HG02623 (cell line): ENCODE results near the gene ADAMTSL1.
A peak's percentile ranks its signal among the peaks of the same experiment; 100 is the strongest.

Source experiments
- ATAC-seq: cut with Tn5 transposase; IDR thresholded peaks from one replicate; pipeline ENCODE4 v1.9.1; 2021; ENCODE audit warnings: moderate library complexity; ENCODE audit not compliant: unreplicated experiment

Gene ADAMTSL1, protein sequence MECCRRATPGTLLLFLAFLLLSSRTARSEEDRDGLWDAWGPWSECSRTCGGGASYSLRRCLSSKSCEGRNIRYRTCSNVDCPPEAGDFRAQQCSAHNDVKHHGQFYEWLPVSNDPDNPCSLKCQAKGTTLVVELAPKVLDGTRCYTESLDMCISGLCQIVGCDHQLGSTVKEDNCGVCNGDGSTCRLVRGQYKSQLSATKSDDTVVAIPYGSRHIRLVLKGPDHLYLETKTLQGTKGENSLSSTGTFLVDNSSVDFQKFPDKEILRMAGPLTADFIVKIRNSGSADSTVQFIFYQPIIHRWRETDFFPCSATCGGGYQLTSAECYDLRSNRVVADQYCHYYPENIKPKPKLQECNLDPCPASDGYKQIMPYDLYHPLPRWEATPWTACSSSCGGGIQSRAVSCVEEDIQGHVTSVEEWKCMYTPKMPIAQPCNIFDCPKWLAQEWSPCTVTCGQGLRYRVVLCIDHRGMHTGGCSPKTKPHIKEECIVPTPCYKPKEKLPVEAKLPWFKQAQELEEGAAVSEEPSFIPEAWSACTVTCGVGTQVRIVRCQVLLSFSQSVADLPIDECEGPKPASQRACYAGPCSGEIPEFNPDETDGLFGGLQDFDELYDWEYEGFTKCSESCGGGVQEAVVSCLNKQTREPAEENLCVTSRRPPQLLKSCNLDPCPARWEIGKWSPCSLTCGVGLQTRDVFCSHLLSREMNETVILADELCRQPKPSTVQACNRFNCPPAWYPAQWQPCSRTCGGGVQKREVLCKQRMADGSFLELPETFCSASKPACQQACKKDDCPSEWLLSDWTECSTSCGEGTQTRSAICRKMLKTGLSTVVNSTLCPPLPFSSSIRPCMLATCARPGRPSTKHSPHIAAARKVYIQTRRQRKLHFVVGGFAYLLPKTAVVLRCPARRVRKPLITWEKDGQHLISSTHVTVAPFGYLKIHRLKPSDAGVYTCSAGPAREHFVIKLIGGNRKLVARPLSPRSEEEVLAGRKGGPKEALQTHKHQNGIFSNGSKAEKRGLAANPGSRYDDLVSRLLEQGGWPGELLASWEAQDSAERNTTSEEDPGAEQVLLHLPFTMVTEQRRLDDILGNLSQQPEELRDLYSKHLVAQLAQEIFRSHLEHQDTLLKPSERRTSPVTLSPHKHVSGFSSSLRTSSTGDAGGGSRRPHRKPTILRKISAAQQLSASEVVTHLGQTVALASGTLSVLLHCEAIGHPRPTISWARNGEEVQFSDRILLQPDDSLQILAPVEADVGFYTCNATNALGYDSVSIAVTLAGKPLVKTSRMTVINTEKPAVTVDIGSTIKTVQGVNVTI (N-terminal part only)

DNA sequence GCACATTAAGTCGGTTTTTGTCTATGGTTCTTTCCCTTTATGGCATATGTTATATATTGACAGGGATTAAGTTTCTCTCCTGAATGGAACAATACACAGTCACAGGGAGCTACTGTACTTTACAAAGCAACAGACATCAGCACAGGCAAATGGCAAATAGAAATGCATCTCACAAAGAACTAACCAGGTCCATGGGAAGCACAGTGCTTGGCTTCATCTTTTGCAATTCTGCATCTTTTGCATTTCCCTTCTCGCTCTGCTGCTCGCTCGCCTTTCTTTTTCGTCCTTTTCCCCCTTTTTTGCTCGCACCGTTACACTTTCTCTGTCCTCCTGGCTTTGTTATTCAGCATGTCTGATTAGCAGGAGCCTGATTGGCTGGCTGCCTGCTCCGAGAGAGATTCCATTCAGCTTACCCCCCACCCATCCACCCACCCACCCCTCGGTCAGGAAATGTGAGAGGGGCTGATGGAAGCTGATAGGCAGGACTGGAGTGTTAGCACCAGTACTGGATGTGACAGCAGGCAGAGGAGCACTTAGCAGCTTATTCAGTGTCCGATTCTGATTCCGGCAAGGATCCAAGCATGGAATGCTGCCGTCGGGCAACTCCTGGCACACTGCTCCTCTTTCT is at the start of gene ADAMTSL1:
Gene ADAMTSL1, plus strand, starts transcription at position 502 of the 628 bp plus-strand sequence. Its CDS starts 80 bp downstream, at position 582.
- no peak for ATAC-seq

DNA sequence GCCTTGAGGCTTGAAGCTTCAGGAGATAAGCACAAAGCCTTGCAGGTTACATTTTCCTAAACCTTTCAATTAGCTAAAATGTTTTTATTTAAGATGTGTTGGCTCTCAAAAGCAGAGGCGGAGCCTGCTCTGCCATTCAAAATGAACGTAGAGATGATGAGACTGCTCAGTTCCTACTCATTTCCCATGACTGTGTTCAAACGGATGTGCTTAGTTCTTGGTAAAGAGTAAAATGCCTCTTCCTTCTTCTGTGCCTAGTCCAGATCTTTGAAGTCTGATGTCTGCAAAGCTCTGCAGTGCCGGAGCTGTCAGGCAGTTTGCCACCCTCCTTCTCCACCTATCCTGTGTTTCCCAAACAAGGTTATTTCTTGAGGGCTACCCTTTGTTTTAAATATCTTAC is 46.3 kb upstream of the ADAMTSL1 start:
- ATAC-seq: no peak

DNA sequence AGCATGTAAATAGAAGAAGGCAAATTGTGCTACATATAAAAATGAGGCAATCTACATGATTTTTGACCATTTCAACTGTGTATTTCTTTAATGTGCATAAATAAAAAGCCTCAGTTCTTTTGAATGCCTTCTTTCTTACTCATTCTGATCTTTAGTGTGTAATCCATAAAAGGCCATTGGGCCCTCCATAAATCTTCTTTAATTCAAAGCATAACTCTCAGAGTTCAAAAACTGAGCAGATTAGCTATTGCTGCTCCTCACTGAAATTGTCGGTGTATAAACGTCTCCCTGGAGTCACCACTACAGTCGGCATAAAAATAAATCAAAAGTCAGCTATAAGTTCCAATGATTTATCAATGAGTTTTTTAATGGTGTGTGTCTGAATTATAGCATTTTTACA is 45.3 kb upstream of the ADAMTSL1 start:
- no peak for ATAC-seq

- no peak for ATAC-seq
Measured at GRCh38 chr9:18429070-18429469, 44.9 kb upstream of the ADAMTSL1 start.

DNA sequence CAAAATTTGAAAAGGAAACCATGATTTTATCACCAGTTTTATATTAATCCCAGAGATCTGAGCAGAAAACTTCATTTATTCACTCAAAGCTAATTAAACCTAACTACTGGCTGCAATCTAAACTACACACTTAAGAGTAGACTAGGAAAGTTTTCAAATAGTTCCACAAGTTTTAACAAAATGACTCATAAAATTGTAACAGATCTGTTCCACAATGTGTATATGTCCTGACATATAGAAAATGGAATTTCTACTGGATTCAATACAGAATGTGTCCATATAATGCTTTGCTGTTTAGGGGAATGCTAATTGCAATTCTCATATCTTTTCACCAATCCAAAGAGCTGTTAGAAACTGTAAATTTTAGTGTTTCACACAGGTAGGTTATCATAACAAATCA is 40.3 kb upstream of the ADAMTSL1 start:
- ATAC-seq: no peak

GRCh38 chr9:18437315-18438201 is 36.4 kb upstream of the ADAMTSL1 start:
- ATAC-seq: no peak

- ATAC-seq: no peak
Measured at GRCh38 chr9:18438300-18438925, 35.5 kb upstream of the ADAMTSL1 start.

GRCh38 chr9:18438951-18439350 is 35.0 kb upstream of the ADAMTSL1 start:
- ATAC-seq: no peak

GRCh38 chr9:18441261-18441660 is 32.7 kb upstream of the ADAMTSL1 start:
- no peak for ATAC-seq

- ATAC-seq: peak; percentile 95
Measured at GRCh38 chr9:18442629-18443491, 31.1 kb upstream of the ADAMTSL1 start.

- ATAC-seq: no peak
Measured at GRCh38 chr9:18447131-18447530, 26.8 kb upstream of the ADAMTSL1 start.

DNA sequence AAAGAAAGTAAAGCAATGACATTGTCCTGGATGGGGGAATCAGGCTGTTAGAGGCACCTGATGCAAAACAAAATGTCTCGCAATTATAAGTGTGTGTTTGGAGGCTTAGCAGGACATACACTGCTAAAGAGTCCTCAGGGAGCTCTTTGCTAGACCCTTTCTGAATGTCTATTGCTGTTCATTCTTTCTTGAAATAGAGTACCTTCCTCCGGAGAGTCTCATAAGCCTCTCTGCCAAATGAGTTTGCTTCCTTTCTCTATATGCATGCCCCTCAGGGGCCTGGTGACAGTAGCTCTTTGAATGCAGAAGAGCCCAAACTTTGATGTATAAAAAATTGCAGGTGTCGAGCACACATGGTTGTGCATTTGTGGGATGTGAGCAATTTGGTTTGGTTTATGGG is 26.4 kb upstream of the ADAMTSL1 start:
- no peak for ATAC-seq

- ATAC-seq: no peak
Measured at GRCh38 chr9:18448101-18448500, 25.9 kb upstream of the ADAMTSL1 start.

DNA sequence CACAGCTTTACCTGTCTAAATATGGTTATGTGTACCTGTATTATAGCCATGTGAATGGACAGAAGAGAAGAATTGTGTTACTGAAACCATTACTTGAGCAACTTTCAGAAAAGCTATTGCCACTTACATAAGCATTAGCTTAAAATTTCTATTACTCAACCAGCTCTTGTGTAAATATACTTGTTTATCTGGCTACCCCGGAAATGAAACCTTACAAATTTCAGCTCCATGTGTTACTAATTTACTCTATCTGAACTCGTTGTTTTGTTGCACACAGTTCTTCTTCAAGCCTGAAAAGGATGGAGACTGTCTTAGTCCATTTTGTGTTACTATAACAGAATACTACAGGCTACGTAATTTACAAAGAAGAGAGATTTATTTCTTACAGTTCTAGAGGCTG is 22.5 kb upstream of the ADAMTSL1 start:
- no peak for ATAC-seq

- no peak for ATAC-seq
Measured at GRCh38 chr9:18452276-18452675, 21.7 kb upstream of the ADAMTSL1 start.

GRCh38 chr9:18456624-18457237 is 17.2 kb upstream of the ADAMTSL1 start:
- ATAC-seq: no peak

- no peak for ATAC-seq
Measured at GRCh38 chr9:18457510-18457909, 16.4 kb upstream of the ADAMTSL1 start.
